Gastrocnemius medialis (tissue), 4 donors: ENCODE results near the gene ACOX1.

ENCODE experiments used
- POLR2A ChIP-seq, 2 donors: fragments of 450-650 bp; IDR thresholded peaks; one replicate each; pipeline ENCODE4 v1.6.1; 2017; ENCODE audit warnings: antibody characterized with exemption in 2 of 2, mild to moderate bottlenecking in 2 of 2, moderate library complexity in 2 of 2
- TF ChIP-seq, protein P1 (sequence below), 5 experiments: fragments of 450-650 bp in 3 of 5; fragments of 200-600 bp in 2 of 5; sonication (generic) in 2 of 5; IDR thresholded peaks in 4 of 5; conservative IDR thresholded peaks in 1 of 5; 1 replicate in 4 of 5; 2 replicates in 1 of 5; pipeline ENCODE4 v1.5.1; 2016 to 2019; ENCODE audit warnings: antibody characterized with exemption in 5 of 5, mild to moderate bottlenecking in 3 of 5, moderate library complexity in 3 of 5

- TF ChIP-seq, protein P1, sequence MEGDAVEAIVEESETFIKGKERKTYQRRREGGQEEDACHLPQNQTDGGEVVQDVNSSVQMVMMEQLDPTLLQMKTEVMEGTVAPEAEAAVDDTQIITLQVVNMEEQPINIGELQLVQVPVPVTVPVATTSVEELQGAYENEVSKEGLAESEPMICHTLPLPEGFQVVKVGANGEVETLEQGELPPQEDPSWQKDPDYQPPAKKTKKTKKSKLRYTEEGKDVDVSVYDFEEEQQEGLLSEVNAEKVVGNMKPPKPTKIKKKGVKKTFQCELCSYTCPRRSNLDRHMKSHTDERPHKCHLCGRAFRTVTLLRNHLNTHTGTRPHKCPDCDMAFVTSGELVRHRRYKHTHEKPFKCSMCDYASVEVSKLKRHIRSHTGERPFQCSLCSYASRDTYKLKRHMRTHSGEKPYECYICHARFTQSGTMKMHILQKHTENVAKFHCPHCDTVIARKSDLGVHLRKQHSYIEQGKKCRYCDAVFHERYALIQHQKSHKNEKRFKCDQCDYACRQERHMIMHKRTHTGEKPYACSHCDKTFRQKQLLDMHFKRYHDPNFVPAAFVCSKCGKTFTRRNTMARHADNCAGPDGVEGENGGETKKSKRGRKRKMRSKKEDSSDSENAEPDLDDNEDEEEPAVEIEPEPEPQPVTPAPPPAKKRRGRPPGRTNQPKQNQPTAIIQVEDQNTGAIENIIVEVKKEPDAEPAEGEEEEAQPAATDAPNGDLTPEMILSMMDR (IDR thresholded peaks at IDR 0.05 in 4 of 5, conservative IDR thresholded peaks at IDR 0.05 in 1 of 5) = no peak
- no peak for TF ChIP-seq POLR2A (IDR thresholded peaks at IDR 0.05)
Observed at GRCh38 chr17:75932852-75933251, 46.1 kb downstream of the ACOX1 start.
